ENCODE data around the gene PLA2G10.
"Not testable (repeated sequence)": the region's sequence is repeated elsewhere in the genome, so short reads cannot be mapped to it uniquely, and the experiment has no call there.

The PLA2G10 gene

GRCh38 chr16:14694129-14694528 lies at the start of gene PLA2G10:
PLA2G10 (minus strand) TSS chr16:14694308; CDS start chr16:14694229, 79 bp downstream.
- not testable (repeated sequence) for DNase-seq (ENCODE audit: low read depth, low spot score)

DNA sequence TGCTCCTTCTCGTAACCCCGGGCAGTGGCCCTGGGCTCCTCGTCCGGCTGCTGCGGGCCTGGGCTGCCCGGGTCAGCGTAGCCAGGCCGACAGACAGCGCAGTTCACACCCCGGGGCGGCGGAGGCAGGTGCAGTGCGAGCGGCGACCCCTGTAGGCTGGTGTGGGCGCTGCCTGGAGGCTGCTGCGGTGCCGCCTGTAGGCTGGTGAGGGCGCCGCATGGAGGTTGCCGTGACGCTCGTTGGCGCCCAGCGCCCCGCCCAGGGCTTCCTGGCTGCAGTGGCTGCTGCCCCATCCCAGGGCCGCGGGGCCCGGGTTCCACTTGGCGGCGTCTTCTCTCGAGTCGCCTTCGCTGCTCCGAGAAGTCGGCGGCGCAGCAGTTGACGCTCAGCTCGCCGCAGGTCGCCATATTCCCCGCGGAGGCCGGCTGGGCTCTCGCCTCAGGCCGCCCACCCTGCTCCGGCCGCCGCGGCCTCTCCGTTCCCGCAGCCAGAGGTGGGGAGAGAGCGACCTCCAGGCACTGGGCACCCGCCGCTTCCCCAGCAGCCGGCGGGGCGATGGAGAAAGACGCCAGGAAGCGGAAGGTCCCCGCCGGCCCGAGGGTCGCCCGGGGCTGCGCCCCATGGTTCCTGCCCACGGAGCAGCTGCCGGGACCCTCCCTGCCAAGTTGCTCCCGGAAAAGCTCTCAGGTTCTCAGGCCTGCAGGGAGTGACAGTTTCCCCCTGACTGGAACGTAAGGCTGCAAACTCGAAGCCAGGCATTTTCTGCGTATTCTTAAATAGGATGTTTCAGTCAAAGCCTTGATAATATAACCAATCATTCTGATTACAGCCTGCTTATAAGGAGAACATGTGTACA lies 48.4 kb upstream of the PLA2G10 start, which contains the start of gene NPIPA2:
Gene NPIPA2 (plus strand): TSS at position 261 of the 856 bp plus-strand sequence. CDS start 5,533 bp downstream, outside the sequence.
- DNase-seq (ENCODE audit: low read depth, low spot score), result not testable (repeated sequence)

- DNase-seq (ENCODE audit: low read depth, low spot score), result not testable (repeated sequence)
Observed at GRCh38 chr16:14741794-14742193, 47.7 kb upstream of the PLA2G10 start.

GRCh38 chr16:14740832-14741385 lies 46.8 kb upstream of the PLA2G10 start:
- not testable (repeated sequence) for DNase-seq (ENCODE audit: low read depth, low spot score)

DNA sequence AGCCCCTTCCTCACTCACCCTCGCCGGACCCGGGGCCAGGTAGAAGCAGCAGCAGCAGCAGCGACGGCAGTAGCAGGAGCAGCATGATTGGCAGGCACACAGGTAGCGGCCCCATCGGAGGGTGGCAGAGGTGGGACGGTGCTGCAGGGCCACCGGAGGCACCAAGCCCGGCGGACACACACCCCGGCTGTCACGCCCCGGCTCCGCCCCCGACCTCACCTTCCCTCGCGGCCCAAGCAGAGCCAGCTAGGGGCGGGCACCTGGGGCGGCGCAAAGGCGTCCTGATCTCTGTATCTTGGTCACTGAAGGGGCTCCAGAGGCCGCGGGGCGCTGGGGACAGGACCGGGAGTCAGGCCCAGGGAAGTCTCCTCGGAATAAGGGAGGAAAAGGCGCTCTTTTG lies 39.1 kb upstream of the PLA2G10 start:
- not testable (repeated sequence) for DNase-seq (ENCODE audit: low read depth, low spot score)

- not testable (repeated sequence) for DNase-seq (ENCODE audit: low read depth, low spot score)
Observed at GRCh38 chr16:14703156-14704011, 9.3 kb upstream of the PLA2G10 start, which contains the start of gene NPIPA3. NPIPA3 (plus strand) TSS chr16:14703411; CDS start chr16:14708944, 5,533 bp downstream.

DNA sequence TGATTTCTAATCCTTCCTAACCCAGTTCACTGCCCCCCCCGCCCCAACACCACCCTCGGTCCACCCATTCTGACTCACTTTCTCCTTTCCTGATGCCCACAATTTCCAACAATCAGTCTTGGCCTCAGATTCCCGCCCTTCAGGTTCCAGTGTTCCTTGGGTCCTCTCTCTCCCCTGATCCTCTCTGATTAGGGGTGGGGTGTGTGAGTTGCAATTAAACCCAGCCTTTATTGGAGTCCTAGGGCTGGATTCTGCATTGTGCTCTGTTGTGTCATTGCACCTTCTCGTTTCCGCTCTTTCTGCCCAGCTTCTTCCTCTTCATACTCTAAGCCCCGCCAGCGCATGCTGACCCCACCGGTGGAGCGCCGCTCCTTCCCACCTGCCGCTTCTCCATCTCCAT lies 8.6 kb upstream of the PLA2G10 start:
- DNase-seq (ENCODE audit: low read depth, low spot score), result not testable (repeated sequence)

GRCh38 chr16:14701859-14702258 lies 7.8 kb upstream of the PLA2G10 start:
- not testable (repeated sequence) for DNase-seq (ENCODE audit: low read depth, low spot score)

DNA sequence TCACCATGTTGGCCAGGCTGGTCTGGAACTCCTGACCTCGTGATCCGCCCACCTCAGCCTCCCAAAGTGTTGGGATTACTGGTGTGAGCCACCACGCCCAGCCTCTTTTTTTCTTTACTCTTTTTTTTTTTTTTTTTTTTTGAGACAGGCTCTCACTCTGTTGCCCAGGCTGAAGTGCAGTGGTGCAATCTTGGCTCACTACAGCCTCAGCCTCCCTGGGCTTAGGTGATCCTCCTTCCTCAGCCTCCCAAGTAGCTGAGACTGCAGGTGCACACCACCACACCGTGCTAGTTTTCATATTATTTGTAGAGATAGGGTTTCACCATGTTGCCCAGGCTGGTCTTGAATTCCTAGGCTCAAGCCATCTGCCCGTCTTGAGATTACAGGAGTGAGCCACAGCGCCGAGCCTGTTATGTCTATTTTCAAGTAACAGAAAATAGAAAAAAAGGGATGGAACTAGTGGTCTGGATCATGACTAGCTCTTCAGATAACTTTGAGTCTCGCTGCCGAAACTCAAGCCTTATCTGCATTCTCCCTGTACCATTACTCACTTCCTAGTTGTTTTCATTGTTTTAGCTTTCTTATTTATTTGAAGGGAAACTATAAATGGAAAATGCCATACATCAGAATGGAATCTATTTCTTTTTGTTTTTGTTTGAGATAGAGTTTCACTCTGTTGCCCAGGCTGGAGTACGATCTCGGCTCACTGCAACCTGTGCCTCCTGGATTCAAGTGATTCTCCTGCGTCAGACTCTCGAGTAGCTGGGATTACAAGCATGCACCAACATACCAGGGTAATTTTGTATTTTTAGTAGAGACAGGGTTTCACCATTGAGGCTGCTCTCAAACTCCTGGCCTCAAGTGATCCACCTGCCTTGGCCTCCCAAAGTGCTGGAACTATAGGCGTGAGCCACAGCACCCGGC lies 8.0 kb downstream of the PLA2G10 start:
- not testable (repeated sequence) for DNase-seq (ENCODE audit: low read depth, low spot score)

GRCh38 chr16:14682121-14682520 lies 12.0 kb downstream of the PLA2G10 start:
- no peak for DNase-seq (ENCODE audit: low read depth, low spot score)

DNA sequence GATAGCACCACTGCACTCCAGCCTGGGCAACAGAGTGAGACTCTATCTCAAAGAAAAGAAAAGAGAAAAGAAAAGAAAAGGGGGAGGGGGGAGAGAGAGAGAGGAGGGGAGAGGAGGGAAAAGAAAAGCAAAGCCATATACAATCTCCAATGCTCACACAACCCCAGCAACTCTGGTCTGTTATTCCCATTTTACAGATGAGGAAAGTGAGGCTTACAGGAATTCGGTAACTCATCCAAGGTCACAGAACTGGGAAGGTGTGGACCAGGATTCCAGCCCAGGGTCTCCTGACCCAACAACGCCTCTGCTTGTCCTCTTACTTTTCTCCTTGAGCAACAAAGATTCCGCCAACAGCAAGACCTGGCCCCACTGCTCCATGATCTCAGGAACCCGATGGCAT lies 13.0 kb downstream of the PLA2G10 start:
- DNase-seq (ENCODE audit: low read depth, low spot score), result no peak

DNA sequence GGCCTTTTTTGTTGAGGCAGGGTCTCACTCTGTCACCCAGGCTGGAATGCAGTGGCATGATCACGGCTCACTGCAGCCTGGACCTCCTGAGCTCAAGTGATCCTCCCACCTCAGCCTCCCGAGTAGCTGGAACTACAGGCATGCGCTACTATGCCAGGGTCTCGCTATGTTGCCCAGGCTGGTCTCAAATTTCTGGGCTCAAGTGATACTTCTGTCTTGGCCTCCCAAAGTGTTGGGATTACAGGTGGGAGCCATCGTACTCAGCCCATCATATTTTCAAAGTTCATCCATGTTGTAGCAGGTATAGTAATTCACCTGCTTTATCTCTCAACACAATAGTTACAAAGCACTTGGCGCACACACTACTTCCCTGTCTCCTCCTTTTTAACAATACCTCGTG lies 13.7 kb downstream of the PLA2G10 start:
- DNase-seq (ENCODE audit: low read depth, low spot score), result not testable (repeated sequence)

DNA sequence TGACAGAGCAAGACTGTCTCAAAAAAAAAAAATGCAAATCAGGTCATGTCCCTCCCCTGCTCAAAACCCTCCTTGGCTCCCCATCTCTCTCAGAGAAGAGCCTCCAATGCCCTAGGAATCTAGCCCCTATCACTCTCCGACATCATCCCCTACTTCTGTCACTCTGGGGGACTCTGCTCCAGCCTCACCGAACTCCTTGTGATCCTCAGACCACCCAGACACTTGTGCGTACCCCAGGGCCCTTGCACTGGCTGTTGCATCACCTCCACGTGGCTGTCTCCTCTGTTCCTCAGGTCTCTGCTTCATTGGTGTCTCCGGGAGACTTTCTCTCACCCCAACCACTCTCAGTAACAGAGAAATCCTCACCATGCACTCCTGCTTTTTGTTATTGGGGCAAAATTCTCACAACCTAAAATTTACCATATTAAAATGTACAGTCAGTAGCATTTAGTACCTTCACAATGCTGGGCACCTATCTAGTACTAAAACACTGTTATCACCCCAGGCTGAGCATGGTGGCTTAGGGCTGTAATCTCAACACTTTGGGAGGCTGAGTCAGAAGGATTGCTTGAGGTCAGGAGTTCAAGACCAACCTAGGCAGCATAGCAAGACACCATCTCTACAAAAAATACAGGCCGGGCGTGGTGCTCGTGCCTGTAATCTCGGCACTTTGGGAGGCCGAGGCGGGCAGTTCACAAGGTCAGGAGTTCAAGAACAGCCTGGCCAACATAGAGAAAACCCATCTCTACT lies 15.2 kb downstream of the PLA2G10 start:
- no peak for DNase-seq (ENCODE audit: low read depth, low spot score)

GRCh38 chr16:14677627-14678026 lies 16.5 kb downstream of the PLA2G10 start:
- no peak for DNase-seq (ENCODE audit: low read depth, low spot score)

GRCh38 chr16:14676633-14677032 lies 17.5 kb downstream of the PLA2G10 start:
- no peak for DNase-seq (ENCODE audit: low read depth, low spot score)

DNA sequence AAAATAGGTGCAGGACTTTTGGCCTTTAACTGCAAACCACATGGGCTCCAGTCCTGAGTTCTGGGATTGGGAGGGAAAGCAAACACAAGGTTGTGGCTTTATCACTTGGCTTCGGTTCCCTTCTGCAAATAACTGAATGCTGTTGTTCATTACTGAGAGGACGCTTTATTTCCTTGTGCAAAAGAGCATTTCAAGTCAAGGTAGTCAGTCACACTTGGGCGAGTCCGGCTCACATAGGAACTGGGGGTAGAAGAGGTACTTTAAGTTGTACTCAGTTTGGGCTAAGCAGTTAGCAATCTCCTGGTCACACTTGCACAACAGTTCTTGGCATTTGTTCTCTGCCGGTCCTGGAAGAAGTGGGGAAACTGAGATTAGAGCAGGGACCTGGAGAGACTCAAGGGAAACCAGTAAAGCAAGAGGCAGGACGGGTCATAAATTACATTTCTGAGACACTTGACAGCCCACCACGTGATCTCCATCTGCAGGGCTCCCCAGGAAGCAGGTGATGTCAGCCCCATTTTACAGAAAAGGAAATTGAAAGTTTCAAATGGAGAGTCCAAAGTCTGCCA lies 21.6 kb downstream of the PLA2G10 start:
- DNase-seq (ENCODE audit: low read depth, low spot score), result no peak

DNA sequence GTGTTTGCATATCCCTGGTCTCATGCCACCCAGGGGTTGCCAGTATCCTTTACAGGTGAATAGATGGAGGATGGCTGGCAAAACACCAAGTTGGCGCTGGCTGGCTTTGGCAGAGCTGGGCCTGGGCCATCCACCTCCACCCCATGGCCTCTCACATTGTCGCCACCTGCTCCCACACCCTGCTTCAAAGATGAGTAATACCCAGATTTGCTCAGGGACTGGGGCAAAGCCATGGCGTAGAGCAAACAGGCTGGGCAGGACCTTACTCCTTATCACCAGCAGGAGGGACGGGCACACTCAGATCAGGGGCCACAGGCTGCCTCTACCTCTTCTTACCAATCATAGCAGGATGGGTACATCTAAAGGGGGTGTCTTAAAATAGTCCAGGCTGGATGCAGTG lies 24.3 kb downstream of the PLA2G10 start:
- no peak for DNase-seq (ENCODE audit: low read depth, low spot score)

GRCh38 chr16:14668556-14669223 lies 25.4 kb downstream of the PLA2G10 start:
- no peak for DNase-seq (ENCODE audit: low read depth, low spot score)
